Ovary (tissue), 3 donors: ENCODE data around the gene LNPEP.

Experiments used
- POLR2A ChIP-seq: fragments of 450-650 bp; IDR thresholded peaks from one replicate; pipeline ENCODE4 v1.6.1; 2017; ENCODE audit warnings: antibody characterized with exemption, mild to moderate bottlenecking, moderate library complexity
- TF ChIP-seq, protein P1 (sequence below), 3 donors: fragments of 450-650 bp in 2 of 3; fragments of 200-600 bp in 1 of 3; IDR thresholded peaks; one replicate each; pipeline versions ENCODE4 v1.5.1 to v1.8.0; 2016 to 2022; ENCODE audit warnings: antibody characterized with exemption in 3 of 3, mild to moderate bottlenecking in 1 of 3
- donor health status: DM: no; HTN: no; CAD: no.

DNA sequence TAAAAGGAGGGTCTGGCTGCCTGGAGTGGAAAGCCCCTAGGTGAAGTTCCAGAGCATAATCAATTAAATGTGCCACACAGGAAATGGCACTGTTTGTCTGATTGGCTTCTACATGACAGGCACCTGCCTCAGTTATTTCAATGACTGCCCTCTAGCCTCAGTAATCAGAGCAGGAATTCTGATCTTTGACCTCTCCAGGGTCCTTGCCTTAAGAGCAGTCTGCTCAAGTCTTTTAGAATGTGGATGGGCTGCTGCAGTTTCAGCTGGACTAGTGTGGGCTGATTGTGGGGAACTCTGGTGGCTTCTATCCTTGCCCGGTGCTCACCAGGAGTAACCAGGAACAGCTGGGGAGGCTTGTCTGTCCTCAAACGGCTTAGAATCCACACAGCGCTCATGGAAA, 107.6 kb downstream of the LNPEP start:
- TF ChIP-seq, protein P1, sequence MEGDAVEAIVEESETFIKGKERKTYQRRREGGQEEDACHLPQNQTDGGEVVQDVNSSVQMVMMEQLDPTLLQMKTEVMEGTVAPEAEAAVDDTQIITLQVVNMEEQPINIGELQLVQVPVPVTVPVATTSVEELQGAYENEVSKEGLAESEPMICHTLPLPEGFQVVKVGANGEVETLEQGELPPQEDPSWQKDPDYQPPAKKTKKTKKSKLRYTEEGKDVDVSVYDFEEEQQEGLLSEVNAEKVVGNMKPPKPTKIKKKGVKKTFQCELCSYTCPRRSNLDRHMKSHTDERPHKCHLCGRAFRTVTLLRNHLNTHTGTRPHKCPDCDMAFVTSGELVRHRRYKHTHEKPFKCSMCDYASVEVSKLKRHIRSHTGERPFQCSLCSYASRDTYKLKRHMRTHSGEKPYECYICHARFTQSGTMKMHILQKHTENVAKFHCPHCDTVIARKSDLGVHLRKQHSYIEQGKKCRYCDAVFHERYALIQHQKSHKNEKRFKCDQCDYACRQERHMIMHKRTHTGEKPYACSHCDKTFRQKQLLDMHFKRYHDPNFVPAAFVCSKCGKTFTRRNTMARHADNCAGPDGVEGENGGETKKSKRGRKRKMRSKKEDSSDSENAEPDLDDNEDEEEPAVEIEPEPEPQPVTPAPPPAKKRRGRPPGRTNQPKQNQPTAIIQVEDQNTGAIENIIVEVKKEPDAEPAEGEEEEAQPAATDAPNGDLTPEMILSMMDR (IDR thresholded peaks at IDR 0.05) = no peak
- TF ChIP-seq POLR2A = no peak
